ENCODE measurements around the gene MYH8. TPM values are rescaled to one million over a fixed set of nuclear protein-coding genes. Genes with fewer than 3 reads are reported as not detected.

Gene MYH8
- 0.11 TPM in 1 of 2 replicates, not detected in the other for total RNA-seq (2021)
- Bru-seq, nascent RNA = percentile 8 among the genes with signal in this experiment
- BruChase-seq, experiment 1, labeled RNA remaining after a 2-hour chase = percentile 16 among the genes with signal in this experiment
- percentile 15 among the genes with signal in this experiment for BruChase-seq, experiment 2, labeled RNA remaining after a 6-hour chase
- long read RNA-seq = 0 reads

DNA sequence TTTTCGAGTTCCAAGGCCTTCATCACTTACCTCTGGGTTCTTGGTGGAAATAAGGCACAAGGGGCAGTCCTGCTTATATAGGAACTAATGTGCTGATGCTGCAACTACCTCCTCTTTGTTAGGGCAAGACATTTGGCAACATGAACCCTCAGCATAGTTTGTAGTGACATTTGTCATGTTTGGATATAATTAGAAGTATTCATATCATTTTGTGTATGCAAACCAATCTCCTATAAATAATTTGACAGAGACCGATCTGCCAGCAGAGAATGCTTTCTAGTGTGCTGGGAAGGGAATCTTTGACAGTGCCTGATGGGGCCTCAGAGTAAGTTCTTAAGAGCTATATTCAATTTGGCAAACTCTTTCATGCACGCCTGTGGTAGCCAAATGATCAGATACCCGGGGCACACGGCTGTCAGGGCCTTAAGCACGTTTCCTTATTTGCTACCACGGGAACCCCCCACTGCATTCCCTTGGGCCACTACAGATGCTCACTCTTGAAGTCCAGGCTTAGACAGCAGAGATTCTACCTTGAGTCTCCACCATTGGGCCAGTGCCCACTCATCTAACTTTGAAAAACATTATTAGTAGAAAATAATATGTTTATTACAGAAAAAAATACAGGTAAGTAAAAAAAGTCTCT is at the start of gene MYH8:
MYH8 (minus strand) TSS at position 51 of the 643 bp plus-strand sequence. CDS start 1,723 bp downstream, outside the sequence.
- no TSS peak for BruUV-seq (replicated peaks)
- no peak for DNase-seq (ENCODE audit: low spot score)
- intact Hi-C loops (cut with micrococcal nuclease; ENCODE audit: unreplicated experiment) = no loop called here
- TF ChIP-seq, protein P1, sequence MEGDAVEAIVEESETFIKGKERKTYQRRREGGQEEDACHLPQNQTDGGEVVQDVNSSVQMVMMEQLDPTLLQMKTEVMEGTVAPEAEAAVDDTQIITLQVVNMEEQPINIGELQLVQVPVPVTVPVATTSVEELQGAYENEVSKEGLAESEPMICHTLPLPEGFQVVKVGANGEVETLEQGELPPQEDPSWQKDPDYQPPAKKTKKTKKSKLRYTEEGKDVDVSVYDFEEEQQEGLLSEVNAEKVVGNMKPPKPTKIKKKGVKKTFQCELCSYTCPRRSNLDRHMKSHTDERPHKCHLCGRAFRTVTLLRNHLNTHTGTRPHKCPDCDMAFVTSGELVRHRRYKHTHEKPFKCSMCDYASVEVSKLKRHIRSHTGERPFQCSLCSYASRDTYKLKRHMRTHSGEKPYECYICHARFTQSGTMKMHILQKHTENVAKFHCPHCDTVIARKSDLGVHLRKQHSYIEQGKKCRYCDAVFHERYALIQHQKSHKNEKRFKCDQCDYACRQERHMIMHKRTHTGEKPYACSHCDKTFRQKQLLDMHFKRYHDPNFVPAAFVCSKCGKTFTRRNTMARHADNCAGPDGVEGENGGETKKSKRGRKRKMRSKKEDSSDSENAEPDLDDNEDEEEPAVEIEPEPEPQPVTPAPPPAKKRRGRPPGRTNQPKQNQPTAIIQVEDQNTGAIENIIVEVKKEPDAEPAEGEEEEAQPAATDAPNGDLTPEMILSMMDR (conservative IDR thresholded peaks at IDR 0.05; ENCODE audit: low read depth, low read length) = no peak
- TF ChIP-seq EZH2 (IDR thresholded peaks at IDR 0.05; ENCODE audit: borderline replicate concordance, low read depth, low read length, poor library complexity, severe bottlenecking) = no peak
- no peaks in the 10 kb centered on the region for H3K4me1 ChIP-seq (ENCODE audit: insufficient read depth, low read length, poor library complexity, severe bottlenecking)
- no peak within 1 kb of the TSS for H3K27ac ChIP-seq (ENCODE audit: low read depth, low read length, poor library complexity, severe bottlenecking)
- H3K9me3 ChIP-seq (ENCODE audit: low read depth, low read length, poor library complexity, severe bottlenecking) = no peaks in the 10 kb centered on the region
- no peaks in the 10 kb centered on the region for H3K36me3 ChIP-seq (ENCODE audit: insufficient read depth, low read length, poor library complexity, severe bottlenecking)
- no peak within 1 kb of the TSS for H3K4me3 ChIP-seq (ENCODE audit: low read depth, low read length, poor library complexity, severe bottlenecking)
- ChIA-PET CTCF (no interaction called here), POLR2A (ENCODE audit: low non-redundant PET) (no interaction called here)
- no peaks in the 10 kb centered on the region for H3K27me3 ChIP-seq (replicated peaks; ENCODE audit: insufficient read depth, low read depth, low read length, poor library complexity)

GRCh38 chr17:10469459-10469858 is 47.7 kb upstream of the MYH8 start, which contains the start of gene MYH4:
TSS of gene MYH4 (minus strand) at chr17:10469559. CDS start at chr17:10466745, 2,814 bp downstream.
- Histone ChIP-seq H3K36me3 (ENCODE audit: insufficient read depth, low read length, poor library complexity, severe bottlenecking) (no peaks in the 10 kb centered on the region), H3K9me3 (ENCODE audit: low read depth, low read length, poor library complexity, severe bottlenecking) (no peaks in the 10 kb centered on the region), H3K4me1 (ENCODE audit: insufficient read depth, low read length, poor library complexity, severe bottlenecking) (no peaks in the 10 kb centered on the region), H3K27ac (ENCODE audit: low read depth, low read length, poor library complexity, severe bottlenecking) (no peak within 1 kb of the TSS), H3K4me3 (ENCODE audit: low read depth, low read length, poor library complexity, severe bottlenecking) (no peak within 1 kb of the TSS), H3K27me3 (replicated peaks; ENCODE audit: insufficient read depth, low read depth, low read length, poor library complexity) (peaks cover 11% of the 10 kb centered on the region)
- DNase-seq (ENCODE audit: low spot score) = no peak
- intact Hi-C loops (cut with micrococcal nuclease; ENCODE audit: unreplicated experiment) = no loop called here
- POLR2A ChIA-PET (ENCODE audit: low non-redundant PET) = no interaction called here
- BruUV-seq (replicated peaks) = no TSS peak
- TF ChIP-seq, protein P1 (conservative IDR thresholded peaks at IDR 0.05; ENCODE audit: low read depth, low read length) = no peak
- no peak for TF ChIP-seq EZH2 (IDR thresholded peaks at IDR 0.05; ENCODE audit: borderline replicate concordance, low read depth, low read length, poor library complexity, severe bottlenecking)
- CTCF ChIA-PET = no interaction called here

DNA sequence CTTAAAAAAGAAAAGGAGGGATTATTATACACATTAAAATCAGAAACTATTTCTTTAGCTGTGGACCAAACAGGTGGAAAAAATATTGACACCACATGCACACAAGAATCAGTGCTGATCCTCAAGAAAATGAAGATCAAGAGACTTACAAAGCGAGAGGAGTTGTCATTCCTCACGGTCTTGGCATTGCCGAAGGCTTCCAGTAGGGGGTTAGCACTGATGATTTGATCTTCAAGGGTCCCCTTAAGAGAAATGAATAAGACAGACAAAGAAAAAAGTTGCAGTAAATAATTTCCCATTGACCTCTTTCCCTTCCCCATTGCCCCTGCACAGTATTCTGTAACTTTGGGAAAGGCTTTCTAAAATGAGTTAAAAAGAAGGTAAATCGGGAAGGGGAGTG is 41.7 kb upstream of the MYH8 start:
- POLR2A ChIA-PET (ENCODE audit: low non-redundant PET) = no interaction called here
- Histone ChIP-seq H3K9me3 (ENCODE audit: low read depth, low read length, poor library complexity, severe bottlenecking) (no peaks in the 10 kb centered on the region), H3K27me3 (replicated peaks; ENCODE audit: insufficient read depth, low read depth, low read length, poor library complexity) (peaks cover 17% of the 10 kb centered on the region), H3K27ac (ENCODE audit: low read depth, low read length, poor library complexity, severe bottlenecking) (no peak overlapping the region), H3K4me3 (ENCODE audit: low read depth, low read length, poor library complexity, severe bottlenecking) (no peak overlapping the region), H3K36me3 (ENCODE audit: insufficient read depth, low read length, poor library complexity, severe bottlenecking) (no peaks in the 10 kb centered on the region), H3K4me1 (ENCODE audit: insufficient read depth, low read length, poor library complexity, severe bottlenecking) (no peaks in the 10 kb centered on the region)
- CTCF ChIA-PET = no interaction called here
- intact Hi-C loops (cut with micrococcal nuclease; ENCODE audit: unreplicated experiment) = no loop called here
- peak; percentile 5 for DNase-seq (ENCODE audit: low spot score)
- TF ChIP-seq EZH2 (IDR thresholded peaks at IDR 0.05; ENCODE audit: borderline replicate concordance, low read depth, low read length, poor library complexity, severe bottlenecking) = no peak
- TF ChIP-seq, protein P1 (conservative IDR thresholded peaks at IDR 0.05; ENCODE audit: low read depth, low read length) = 0 out of 2 replicates have a peak, but pooled peaks have one; percentile 21
- BruUV-seq (replicated peaks) = no TSS peak
